Measurements from ENCODE around the gene RNASEH2B.

- TF ChIP-seq, protein P1, sequence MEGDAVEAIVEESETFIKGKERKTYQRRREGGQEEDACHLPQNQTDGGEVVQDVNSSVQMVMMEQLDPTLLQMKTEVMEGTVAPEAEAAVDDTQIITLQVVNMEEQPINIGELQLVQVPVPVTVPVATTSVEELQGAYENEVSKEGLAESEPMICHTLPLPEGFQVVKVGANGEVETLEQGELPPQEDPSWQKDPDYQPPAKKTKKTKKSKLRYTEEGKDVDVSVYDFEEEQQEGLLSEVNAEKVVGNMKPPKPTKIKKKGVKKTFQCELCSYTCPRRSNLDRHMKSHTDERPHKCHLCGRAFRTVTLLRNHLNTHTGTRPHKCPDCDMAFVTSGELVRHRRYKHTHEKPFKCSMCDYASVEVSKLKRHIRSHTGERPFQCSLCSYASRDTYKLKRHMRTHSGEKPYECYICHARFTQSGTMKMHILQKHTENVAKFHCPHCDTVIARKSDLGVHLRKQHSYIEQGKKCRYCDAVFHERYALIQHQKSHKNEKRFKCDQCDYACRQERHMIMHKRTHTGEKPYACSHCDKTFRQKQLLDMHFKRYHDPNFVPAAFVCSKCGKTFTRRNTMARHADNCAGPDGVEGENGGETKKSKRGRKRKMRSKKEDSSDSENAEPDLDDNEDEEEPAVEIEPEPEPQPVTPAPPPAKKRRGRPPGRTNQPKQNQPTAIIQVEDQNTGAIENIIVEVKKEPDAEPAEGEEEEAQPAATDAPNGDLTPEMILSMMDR (IDR thresholded peaks at IDR 0.05): no peak
- TF ChIP-seq ZFX (IDR thresholded peaks at IDR 0.05; ENCODE audit: borderline replicate concordance): no peak
These were observed 81.4 kb downstream of the RNASEH2B start for GRCh38 chr13:50990818-50991506.
